ENCODE data around the gene C5AR1. TPM values are rescaled to one million over a fixed set of nuclear protein-coding genes. Genes with fewer than 3 reads are reported as not detected.
"Not testable (repeated sequence)": the region's sequence is repeated elsewhere in the genome, so short reads cannot be mapped to it uniquely, and the experiment has no call there.

C5AR1 gene
- total and polyA plus RNA-seq, 7 experiments from 2014 or later, result 0.14 to 205 (median 5.9) TPM; not detected in 1

GRCh38 chr19:47276513-47276912 lies 33.1 kb upstream of the C5AR1 start:
- not testable (repeated sequence) for DNase-seq; H3K27me3 Mint-ChIP-seq; H3K27ac ChIP-seq (ENCODE audit: low read depth, low read length); H3K9me3 Mint-ChIP-seq; ATAC-seq; H3K9me3 ChIP-seq (ENCODE audit: control insufficient read depth in 2 of 3, low read length in 3 of 3); H3K36me3 Mint-ChIP-seq; H3K27me3 ChIP-seq (ENCODE audit: control insufficient read depth in 2 of 2, insufficient read depth in 2 of 2, low read length in 2 of 2); H3K4me3 ChIP-seq (ENCODE audit: low read length); H3K36me3 ChIP-seq (ENCODE audit: control insufficient read depth in 2 of 3, insufficient read depth in 3 of 3, low read length in 3 of 3)
- intact Hi-C loops (cut with micrococcal nuclease), result loop anchor here (10.0 kb wide), 4 partner anchors 492 to 1562 kb away; partner anchors contain the start of genes PRKD2 (in 1 of the 2) and SLC1A5 (in 1 of the 2)
- POLR2A ChIA-PET, result interaction anchor here (0.7 kb wide), 1 partner anchor 107 kb away, joined by 3 read pairs; no protein-coding TSS in a partner anchor
- Mint-ChIP-seq H3K4me1 (peaks cover 20 to 32% (median 26%) of the 10 kb centered on the region in 7 donors), H3K4me3 (peak overlapping the region in 5 of 10 donors; percentile 71 to 95 (median 83)), H3K27ac (peak overlapping the region in 2 of 9 donors; percentile 7 to 50)
- CTCF ChIA-PET, result interaction anchor here (0.9 to 2.0 kb wide), 3 partner anchors 10 to 490 kb away, joined by 3 to 6 read pairs (median 3); partner anchors contain the start of gene DHX34
- H3K4me1 ChIP-seq (ENCODE audit: control insufficient read depth in 2 of 2, insufficient read depth in 2 of 2, low read length in 2 of 2), result peaks cover 3 to 14% of the 10 kb centered on the region in 2 donors

DNA sequence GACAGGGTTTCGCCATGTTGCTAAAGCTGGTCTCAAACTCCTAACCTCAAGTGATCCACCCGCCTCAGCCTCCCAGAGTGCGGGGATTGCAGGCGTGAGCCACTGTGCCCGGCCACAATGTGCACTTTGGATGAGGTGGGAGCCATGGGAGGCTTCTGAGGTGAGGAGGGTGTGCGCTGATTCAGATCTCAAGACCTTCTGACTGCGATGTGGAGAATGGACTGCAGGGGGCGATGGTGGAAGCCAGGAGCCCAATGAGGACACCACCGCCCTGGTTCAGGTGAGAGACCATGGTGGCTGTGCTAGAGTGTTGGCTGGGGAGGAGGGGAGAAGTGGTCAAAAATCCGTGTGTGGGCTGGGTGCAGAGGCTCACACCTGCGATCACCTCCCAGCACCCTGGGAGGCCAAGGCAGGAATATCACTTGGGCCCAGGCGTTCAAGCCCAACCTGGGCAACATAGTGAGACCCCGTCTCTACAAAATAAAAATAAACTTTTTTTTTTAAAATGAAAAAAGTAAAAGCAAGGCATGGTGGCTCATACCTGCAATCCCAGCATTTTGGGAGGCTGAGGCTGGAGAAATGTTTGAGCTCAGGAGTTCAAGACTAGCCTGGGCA lies 29.4 kb upstream of the C5AR1 start:
- Mint-ChIP-seq H3K36me3 (peaks cover 0 to 8% (median 4%) of the 10 kb centered on the region in 5 donors), H3K27ac (no peak overlapping the region), H3K27me3 (no peaks in the 10 kb centered on the region), H3K4me3 (no peak overlapping the region), H3K4me1 (peaks cover 12 to 22% (median 18%) of the 10 kb centered on the region in 7 donors), H3K9me3 (no peaks in the 10 kb centered on the region)
- Histone ChIP-seq H3K4me3 (ENCODE audit: low read length) (no peak overlapping the region), H3K4me1 (ENCODE audit: control insufficient read depth in 2 of 2, insufficient read depth in 2 of 2, low read length in 2 of 2) (peaks cover 2 to 4% of the 10 kb centered on the region in 2 donors), H3K27me3 (ENCODE audit: control insufficient read depth in 2 of 2, insufficient read depth in 2 of 2, low read length in 2 of 2) (no peaks in the 10 kb centered on the region), H3K27ac (ENCODE audit: low read depth, low read length) (no peak overlapping the region), H3K36me3 (ENCODE audit: control insufficient read depth in 2 of 3, insufficient read depth in 3 of 3, low read length in 3 of 3) (no peaks in the 10 kb centered on the region), H3K9me3 (ENCODE audit: control insufficient read depth in 2 of 3, low read length in 3 of 3) (no peaks in the 10 kb centered on the region)
- peak; percentile 72 for ATAC-seq
- DNase-seq, result peak in 7 of 9 donors; percentile 24 to 64 (median 45)
- POLR2A ChIA-PET, result no interaction called here
- intact Hi-C loops (cut with micrococcal nuclease), result no loop called here
- CTCF ChIA-PET, result interaction anchor here (0.6 to 0.7 kb wide), 3 partner anchors 29 to 383 kb away, joined by 3 to 4 read pairs (median 3); no protein-coding TSS in a partner anchor

- no peaks in the 10 kb centered on the region for H3K4me1 ChIP-seq (ENCODE audit: control insufficient read depth in 2 of 2, insufficient read depth in 2 of 2, low read length in 2 of 2)
- no peaks in the 10 kb centered on the region for H3K27me3 Mint-ChIP-seq
- no peaks in the 10 kb centered on the region for H3K9me3 Mint-ChIP-seq
- intact Hi-C loops (cut with micrococcal nuclease), result loop anchor here (1.0 kb wide), 2 partner anchors 9 to 108 kb away; partner anchors contain the start of gene INAFM1 (in 1 of the 2)
- ChIA-PET POLR2A (no interaction called here), CTCF (interaction anchor here (0.8 kb wide), 1 partner anchor 52 kb away, joined by 3 read pairs; no protein-coding TSS in a partner anchor)
- no peaks in the 10 kb centered on the region for H3K9me3 ChIP-seq (ENCODE audit: control insufficient read depth in 2 of 3, low read length in 3 of 3)
- no peak for DNase-seq
- H3K27ac ChIP-seq (ENCODE audit: low read depth, low read length), result no peak overlapping the region
- peaks cover 0 to 15% (median 6%) of the 10 kb centered on the region in 7 donors for H3K4me1 Mint-ChIP-seq
- peaks cover 0 to 4% (median 3%) of the 10 kb centered on the region in 5 donors for H3K36me3 Mint-ChIP-seq
- H3K27ac Mint-ChIP-seq, result no peak overlapping the region
- no peak overlapping the region for H3K4me3 Mint-ChIP-seq
- ATAC-seq, result no peak
- no peak overlapping the region for H3K4me3 ChIP-seq (ENCODE audit: low read length)
- no peaks in the 10 kb centered on the region for H3K36me3 ChIP-seq (ENCODE audit: control insufficient read depth in 2 of 3, insufficient read depth in 3 of 3, low read length in 3 of 3)
- H3K27me3 ChIP-seq (ENCODE audit: control insufficient read depth in 2 of 2, insufficient read depth in 2 of 2, low read length in 2 of 2), result no peaks in the 10 kb centered on the region
Measured at GRCh38 chr19:47283405-47284059, 26.1 kb upstream of the C5AR1 start.

- POLR2A ChIA-PET, result interaction anchor here (1.1 kb wide), 1 partner anchor 107 kb away, joined by 3 read pairs; no protein-coding TSS in a partner anchor
Measured at GRCh38 chr19:47284324-47284899, 25.2 kb upstream of the C5AR1 start.

DNA sequence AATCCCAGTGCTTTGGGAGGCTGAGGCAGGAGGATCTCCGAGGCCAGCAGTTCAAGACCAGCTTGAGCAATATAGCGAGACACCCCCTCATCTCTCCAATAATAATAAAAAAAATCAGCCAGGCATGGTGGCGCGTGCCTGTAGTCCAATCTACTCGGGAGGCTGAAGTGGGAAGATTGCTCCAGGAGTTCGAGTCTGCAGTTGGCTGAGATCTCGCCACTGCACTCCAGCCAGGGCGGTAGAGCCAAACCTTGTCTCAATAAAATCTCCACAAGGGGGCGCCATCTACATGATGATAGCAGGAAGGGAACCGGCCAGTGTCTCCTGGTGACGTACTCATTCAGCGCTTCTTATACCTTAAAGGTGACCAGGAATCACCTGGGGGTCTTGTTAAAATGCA lies 13.6 kb upstream of the C5AR1 start:
- peaks cover 0 to 5% (median 0%) of the 10 kb centered on the region in 5 donors for H3K36me3 Mint-ChIP-seq
- POLR2A ChIA-PET, result no interaction called here
- no peak overlapping the region for H3K4me3 Mint-ChIP-seq

More at GRCh38 chr19:47284324-47284899, 25.2 kb upstream of the C5AR1 start:
- Mint-ChIP-seq H3K4me3 (no peak overlapping the region), H3K36me3 (peaks cover 0 to 4% (median 3%) of the 10 kb centered on the region in 5 donors), H3K27ac (no peak overlapping the region), H3K27me3 (no peaks in the 10 kb centered on the region), H3K4me1 (peaks cover 0 to 16% (median 6%) of the 10 kb centered on the region in 7 donors), H3K9me3 (no peaks in the 10 kb centered on the region)
- DNase-seq (peak in 7 of 9 donors; percentile 32 to 78 (median 61)), ATAC-seq (peak; percentile 72)
- Histone ChIP-seq H3K27me3 (ENCODE audit: control insufficient read depth in 2 of 2, insufficient read depth in 2 of 2, low read length in 2 of 2) (no peaks in the 10 kb centered on the region), H3K36me3 (ENCODE audit: control insufficient read depth in 2 of 3, insufficient read depth in 3 of 3, low read length in 3 of 3) (no peaks in the 10 kb centered on the region), H3K4me1 (ENCODE audit: control insufficient read depth in 2 of 2, insufficient read depth in 2 of 2, low read length in 2 of 2) (no peaks in the 10 kb centered on the region), H3K9me3 (ENCODE audit: control insufficient read depth in 2 of 3, low read length in 3 of 3) (no peaks in the 10 kb centered on the region), H3K4me3 (ENCODE audit: low read length) (no peak overlapping the region), H3K27ac (ENCODE audit: low read depth, low read length) (no peak overlapping the region)
- intact Hi-C loops (cut with micrococcal nuclease), result loop anchor here (1.0 kb wide), 2 partner anchors 10 to 107 kb away; partner anchors contain the start of gene INAFM1 (in 1 of the 2)
- CTCF ChIA-PET, result interaction anchor here (1.4 kb wide), 2 partner anchors 9 to 107 kb away, joined by 5 to 6 read pairs; no protein-coding TSS in a partner anchor

GRCh38 chr19:47300867-47301266 lies 8.8 kb upstream of the C5AR1 start:
- CTCF ChIA-PET, result interaction anchor here (0.6 kb wide), 1 partner anchor 9 kb away, joined by 3 read pairs; no protein-coding TSS in a partner anchor
- H3K27ac ChIP-seq (ENCODE audit: low read depth, low read length); H3K36me3 ChIP-seq (ENCODE audit: control insufficient read depth in 2 of 3, insufficient read depth in 3 of 3, low read length in 3 of 3); intact Hi-C loops (cut with micrococcal nuclease); H3K9me3 Mint-ChIP-seq; H3K27me3 Mint-ChIP-seq; H3K9me3 ChIP-seq (ENCODE audit: control insufficient read depth in 2 of 3, low read length in 3 of 3); DNase-seq; H3K4me3 Mint-ChIP-seq; POLR2A ChIA-PET; H3K4me3 ChIP-seq (ENCODE audit: low read length); H3K27ac Mint-ChIP-seq; ATAC-seq; H3K27me3 ChIP-seq (ENCODE audit: control insufficient read depth in 2 of 2, insufficient read depth in 2 of 2, low read length in 2 of 2); H3K36me3 Mint-ChIP-seq; H3K4me1 ChIP-seq (ENCODE audit: control insufficient read depth in 2 of 2, insufficient read depth in 2 of 2, low read length in 2 of 2): not testable (repeated sequence)
- peaks cover 9 to 19% (median 16%) of the 10 kb centered on the region in 7 donors for H3K4me1 Mint-ChIP-seq

More for the DNA sequence above, 13.6 kb upstream of the C5AR1 start:
- H3K4me3 ChIP-seq (ENCODE audit: low read length), result no peak overlapping the region
- peaks cover 0 to under 1% (median 0%) of the 10 kb centered on the region in 5 donors for H3K27me3 Mint-ChIP-seq
- peaks cover 0 to 2% (median 0%) of the 10 kb centered on the region in 11 donors for H3K9me3 Mint-ChIP-seq
- no peaks in the 10 kb centered on the region for H3K36me3 ChIP-seq (ENCODE audit: control insufficient read depth in 2 of 3, insufficient read depth in 3 of 3, low read length in 3 of 3)
- ATAC-seq (peak; percentile 92), DNase-seq (peak; percentile 38 to 83 (median 73))
- intact Hi-C loops (cut with micrococcal nuclease), result loop anchor here (1.0 to 5.0 kb wide), 6 partner anchors 95 to 447 kb away; no protein-coding TSS in a partner anchor
- H3K27ac ChIP-seq (ENCODE audit: low read depth, low read length), result no peak overlapping the region
- peak overlapping the region in 1 of 9 donors; percentile 8 for H3K27ac Mint-ChIP-seq
- CTCF ChIA-PET, result interaction anchor here (0.6 to 5.1 kb wide), 4 partner anchors 53 to 495 kb away, joined by 3 to 34 read pairs (median 6); partner anchors contain the start of gene DHX34
- H3K4me1 Mint-ChIP-seq, result peaks cover 10 to 14% (median 11%) of the 10 kb centered on the region in 7 donors
- H3K4me1 ChIP-seq (ENCODE audit: control insufficient read depth in 2 of 2, insufficient read depth in 2 of 2, low read length in 2 of 2), result no peaks in the 10 kb centered on the region
- no peaks in the 10 kb centered on the region for H3K9me3 ChIP-seq (ENCODE audit: control insufficient read depth in 2 of 3, low read length in 3 of 3)
- H3K27me3 ChIP-seq (ENCODE audit: control insufficient read depth in 2 of 2, insufficient read depth in 2 of 2, low read length in 2 of 2), result no peaks in the 10 kb centered on the region

All from naive thymus-derived CD4-positive, alpha-beta T cell (primary cell).